ENCODE measurements around the gene PNPLA8. TPM values are rescaled to one million over a fixed set of nuclear protein-coding genes. Genes with fewer than 3 reads are reported as not detected.

Gene PNPLA8
- total RNA-seq, 4 donors from 2014 or later, result 4.8 to 41.9 (median 18.5) TPM

- TF ChIP-seq EP300 (IDR thresholded peaks at IDR 0.05; ENCODE audit: low read depth) (no peak), CTCF (IDR thresholded peaks at IDR 0.05) (no peak), POLR2A (IDR thresholded peaks at IDR 0.05) (no peak), POLR2AphosphoS5 (IDR thresholded peaks at IDR 0.05) (no peak)
- in situ Hi-C loops (cut with MboI; ENCODE audit: low pct_ligation_motif_present in 1 of 4, low pct_unique_long_range_greater_than_20kb in 1 of 4, low sequenced_read_pairs in 3 of 4), result no loop called here
These were observed 9.3 kb upstream of the PNPLA8 start for GRCh38 chr7:108535257-108535656.

GRCh38 chr7:108533712-108534111 is 7.8 kb upstream of the PNPLA8 start:
- H3K36me3 ChIP-seq, result no peaks in the 10 kb centered on the region
- H3K9me3 ChIP-seq, result no peaks in the 10 kb centered on the region
- intact Hi-C loops (cut with DNase I; ENCODE audit: low total_unique reads), result no loop called here
- no peak overlapping the region for H3K4me3 ChIP-seq
- H3K27me3 ChIP-seq, result no peaks in the 10 kb centered on the region
- 93% methylated on average over 3 of the region's 3 CpGs for WGBS, 2 donors (ENCODE audit: low coverage in 1 of 2)
- in situ Hi-C loops (cut with MboI; ENCODE audit: low pct_ligation_motif_present in 1 of 4, low pct_unique_long_range_greater_than_20kb in 1 of 4, low sequenced_read_pairs in 3 of 4), result no loop called here
- TF ChIP-seq CTCF (IDR thresholded peaks at IDR 0.05) (no peak), EP300 (IDR thresholded peaks at IDR 0.05; ENCODE audit: low read depth) (no peak), POLR2AphosphoS5 (IDR thresholded peaks at IDR 0.05) (no peak), POLR2A (IDR thresholded peaks at IDR 0.05) (no peak)
- no peak overlapping the region for H3K27ac ChIP-seq
- H3K4me1 ChIP-seq, result no peaks in the 10 kb centered on the region
- DNase-seq, result no peak

More at GRCh38 chr7:108535257-108535656, 9.3 kb upstream of the PNPLA8 start:
- WGBS, 2 donors (ENCODE audit: low coverage in 1 of 2), result 80 to 81% methylated on average over 4 to 5 of the region's 5 CpGs
- Histone ChIP-seq H3K9me3 (no peaks in the 10 kb centered on the region), H3K27me3 (no peaks in the 10 kb centered on the region), H3K36me3 (no peaks in the 10 kb centered on the region), H3K27ac (no peak overlapping the region), H3K4me3 (no peak overlapping the region), H3K4me1 (no peaks in the 10 kb centered on the region)
- intact Hi-C loops (cut with DNase I; ENCODE audit: low total_unique reads), result no loop called here
- no peak for DNase-seq

GRCh38 chr7:108529341-108529740 is 3.4 kb upstream of the PNPLA8 start:
- intact Hi-C loops (cut with DNase I; ENCODE audit: low total_unique reads), result loop anchor here (5.0 kb wide), 1 partner anchor 38 kb away; the partner anchor contains the start of genes DNAJB9 and THAP5
- Histone ChIP-seq H3K9me3 (no peaks in the 10 kb centered on the region), H3K4me1 (peaks cover 8 to 15% (median 14%) of the 10 kb centered on the region in 4 donors), H3K27ac (peak overlapping the region in 1 of 4 donors; percentile 100), H3K27me3 (no peaks in the 10 kb centered on the region), H3K4me3 (no peak overlapping the region), H3K36me3 (no peaks in the 10 kb centered on the region)
- in situ Hi-C loops (cut with MboI; ENCODE audit: low pct_ligation_motif_present in 1 of 4, low pct_unique_long_range_greater_than_20kb in 1 of 4, low sequenced_read_pairs in 3 of 4), result loop anchor here in 1 of 4 donors (10.0 kb wide), 1 partner anchor 45 kb away; no protein-coding TSS in a partner anchor
- TF ChIP-seq CTCF (IDR thresholded peaks at IDR 0.05) (no peak), EP300 (IDR thresholded peaks at IDR 0.05; ENCODE audit: low read depth) (no peak), POLR2A (IDR thresholded peaks at IDR 0.05) (no peak), POLR2AphosphoS5 (IDR thresholded peaks at IDR 0.05) (no peak)
- 59 to 70% methylated on average over 2 to 3 of the region's 3 CpGs for WGBS, 2 donors (ENCODE audit: low coverage in 1 of 2)
- DNase-seq, result no peak

GRCh38 chr7:108528183-108528712 is 2.3 kb upstream of the PNPLA8 start:
- peak; percentile 24 for DNase-seq
- Histone ChIP-seq H3K4me3 (no peak overlapping the region), H3K4me1 (peaks cover 14 to 24% (median 20%) of the 10 kb centered on the region in 4 donors), H3K27ac (peak overlapping the region; percentile 58 to 100 (median 85)), H3K36me3 (no peaks in the 10 kb centered on the region), H3K9me3 (no peaks in the 10 kb centered on the region), H3K27me3 (no peaks in the 10 kb centered on the region)
- TF ChIP-seq EP300 (IDR thresholded peaks at IDR 0.05; ENCODE audit: low read depth) (no peak), POLR2AphosphoS5 (IDR thresholded peaks at IDR 0.05) (peak in 2 of 3 donors; percentile 49 to 75)
- WGBS, 2 donors (ENCODE audit: low coverage in 1 of 2), result 68 to 95% methylated on average over 6 of the region's 6 CpGs
- in situ Hi-C loops (cut with MboI; ENCODE audit: low pct_ligation_motif_present in 1 of 4, low pct_unique_long_range_greater_than_20kb in 1 of 4, low sequenced_read_pairs in 3 of 4) (loop anchor here in 1 of 4 donors (10.0 kb wide), 1 partner anchor 47 kb away; no protein-coding TSS in a partner anchor), intact Hi-C loops (cut with DNase I; ENCODE audit: low total_unique reads) (loop anchor here (5.0 kb wide), 1 partner anchor 39 kb away; the partner anchor contains the start of genes DNAJB9 and THAP5)

Measured in transverse colon (tissue), 4 donors.